HepG2 (cell line): ENCODE data around the gene SPG7. TPM values are rescaled to one million over a fixed set of nuclear protein-coding genes. Genes with fewer than 3 reads are reported as not detected.

ENCODE experiments used
- ATAC-seq: fragments of 200-7000 bp; cut with Tn5 transposase; 3 replicates; pipeline ENCODE4 v1.9.1; 2020; ENCODE audit warnings: mild to moderate bottlenecking, moderate library complexity
- BruUV-seq: library from RNA; stranded (reverse); fragments of 400-500 nt; replicated peaks from 2 replicates; lab custom pipeline; 2021; lab: Mats Ljungman, UMichigan
- CTCF ChIA-PET: fragments of 300-600 bp; formaldehyde crosslinking; extraction: SDS; loops from one replicate; lab custom pipeline; 2021; ENCODE audit warnings: low total read pairs, inconsistent platforms, low intra/inter-chr PET ratio; lab: Yijun Ruan, JAX
- POLR2A ChIA-PET: fragments of 350-600 bp; sonication (Branson Sonifier 250); formaldehyde crosslinking; loops from one replicate; lab custom pipeline; 2020; ENCODE audit warnings: antibody characterized with exemption, inconsistent platforms; lab: Yijun Ruan, JAX
- DNase-seq: peaks from one replicate; pipeline ENCODE4 v3.0.0-alpha.2; 2015; ENCODE audit warnings: low spot score
- FAIRE-seq: peaks from 3 replicates; lab custom pipeline; 2011; peaks lifted over from hg19 to GRCh38; lab: Jason Lieb, UNC
- H2AFZ ChIP-seq: one replicate; pipeline ENCODE4 v1.6.1; 2011; ENCODE audit warnings: low read length, inconsistent platforms
- H3K27ac ChIP-seq: fragments of 300-600 bp; 3 replicates; pipeline ENCODE4 v1.8.0; 2011; ENCODE audit warnings: mixed run types, mild to moderate bottlenecking, mixed read lengths, low read length, inconsistent platforms; ENCODE audit not compliant: insufficient read depth; ENCODE audit errors: extremely low read length
- H3K27me3 ChIP-seq, 2 experiments: fragments of 200-600 bp in 1 of 2; 2 replicates in 1 of 2; 3 replicates in 1 of 2; pipeline versions ENCODE4 v1.6.0 to v1.8.0; 2011; ENCODE audit warnings: low read length in 2 of 2, mild to moderate bottlenecking in 2 of 2, moderate library complexity in 2 of 2, inconsistent platforms in 1 of 2; ENCODE audit not compliant: insufficient read depth in 2 of 2, control insufficient read depth in 1 of 2
- H3K36me3 ChIP-seq, 2 experiments: fragments of 200-600 bp in 1 of 2; replicated peaks in 1 of 2; 2 replicates in 1 of 2; 3 replicates in 1 of 2; pipeline versions ENCODE4 v1.5.1 to v1.8.0; 2011; ENCODE audit warnings: low read length in 2 of 2, inconsistent platforms in 1 of 2; ENCODE audit not compliant: insufficient read depth in 2 of 2, control insufficient read depth in 1 of 2
- H3K4me1 ChIP-seq: 2 replicates; pipeline ENCODE4 v1.5.1; 2012; ENCODE audit warnings: low read length, inconsistent platforms; ENCODE audit not compliant: insufficient read depth
- H3K4me2 ChIP-seq: 2 replicates; pipeline ENCODE4 v1.6.0; 2011; ENCODE audit warnings: low read depth, low read length, inconsistent platforms
- H3K4me3 ChIP-seq, 3 experiments: fragments of 200-600 bp in 1 of 3; sonication (generic), shearing (Covaris generic) in 1 of 3; replicated peaks in 1 of 3; 2 replicates each; pipeline ENCODE4 v1.5.1; 2011 to 2016; ENCODE audit warnings: low read length in 3 of 3, inconsistent platforms in 2 of 3, low read depth in 2 of 3, mild to moderate bottlenecking in 2 of 3, control low read depth in 1 of 3, mixed read lengths in 1 of 3; ENCODE audit not compliant: insufficient read depth in 1 of 3
- H3K79me2 ChIP-seq: one replicate; pipeline ENCODE4 v1.6.1; 2011; ENCODE audit warnings: low read length, inconsistent platforms; ENCODE audit not compliant: insufficient read depth
- H3K9ac ChIP-seq: 2 replicates; pipeline ENCODE4 v1.6.0; 2011; ENCODE audit warnings: mild to moderate bottlenecking, low read depth, low read length, inconsistent platforms; ENCODE audit not compliant: insufficient read depth
- H3K9me3 ChIP-seq: 2 replicates; pipeline ENCODE4 v1.5.1; 2012; ENCODE audit warnings: mild to moderate bottlenecking, low read length
- H4K20me1 ChIP-seq: 2 replicates; pipeline ENCODE4 v1.6.0; 2011; ENCODE audit warnings: inconsistent platforms, mild to moderate bottlenecking, low read length, moderate library complexity; ENCODE audit not compliant: insufficient read depth
- AGO2 ChIP-seq: fragments of 200-400 bp; formaldehyde crosslinking; optimal IDR thresholded peaks from 2 replicates; pipeline ENCODE3; 2017; ENCODE audit warnings: mild to moderate bottlenecking, low read depth, low read length, moderate library complexity
- CHCHD3 ChIP-seq: sonication (generic); formaldehyde crosslinking; IDR thresholded peaks from 2 replicates; pipeline ENCODE4 v1.8.0; 2022; ENCODE audit warnings: mild to moderate bottlenecking, missing genetic modification reagents, moderate library complexity
- CTCF ChIP-seq: sonication (generic); formaldehyde crosslinking; IDR thresholded peaks from 2 replicates; pipeline ENCODE4 v1.5.0; 2020; ENCODE audit warnings: mild to moderate bottlenecking, missing genetic modification reagents, moderate library complexity
- EHMT2 ChIP-seq: fragments of 200-600 bp; sonication (generic); IDR thresholded peaks from 2 replicates; pipeline ENCODE4 v1.7.0; 2017; ENCODE audit warnings: antibody characterized with exemption, low read depth, low read length, borderline replicate concordance
- FOXA3 ChIP-seq: IDR thresholded peaks from 2 replicates; pipeline ENCODE4 v1.6.1; 2016; ENCODE audit warnings: missing genetic modification reagents, missing compliant biosample characterization
- KDM2A ChIP-seq: sonication (generic); formaldehyde crosslinking; IDR thresholded peaks from 2 replicates; pipeline ENCODE4 v1.4.0; 2020; ENCODE audit warnings: low read depth, missing genetic modification reagents, borderline replicate concordance
- RFXAP ChIP-seq: sonication (generic); formaldehyde crosslinking; IDR thresholded peaks from 2 replicates; pipeline ENCODE4 v1.4.0; 2020; ENCODE audit warnings: missing genetic modification reagents, borderline replicate concordance
- SIX4 ChIP-seq: sonication (generic); formaldehyde crosslinking; IDR thresholded peaks from 2 replicates; pipeline ENCODE4 v1.4.0; 2020; ENCODE audit warnings: missing genetic modification reagents
- ZC3H13 ChIP-seq: sonication (generic); formaldehyde crosslinking; IDR thresholded peaks from 2 replicates; pipeline ENCODE4 v1.8.1; 2023; ENCODE audit warnings: mild to moderate bottlenecking, missing genetic modification reagents, moderate library complexity
- ZFP36L1 ChIP-seq: sonication (generic); formaldehyde crosslinking; IDR thresholded peaks from 2 replicates; pipeline ENCODE4 v1.8.0; 2022; ENCODE audit warnings: mild to moderate bottlenecking, missing genetic modification reagents, moderate library complexity
- ZNF263 ChIP-seq: sonication (generic); formaldehyde crosslinking; IDR thresholded peaks from 2 replicates; pipeline ENCODE4 v1.4.0; 2020; ENCODE audit warnings: missing genetic modification reagents
- ZNF564 ChIP-seq: sonication (generic); formaldehyde crosslinking; IDR thresholded peaks from 2 replicates; pipeline ENCODE4 v1.8.1; 2023; ENCODE audit warnings: mild to moderate bottlenecking, missing genetic modification reagents
- ZNF672 ChIP-seq: sonication (generic); formaldehyde crosslinking; IDR thresholded peaks from 2 replicates; pipeline ENCODE4 v1.8.1; 2022; ENCODE audit warnings: missing genetic modification reagents
- ZNF720 ChIP-seq: sonication (generic); formaldehyde crosslinking; IDR thresholded peaks from 2 replicates; pipeline ENCODE4 v1.4.0; 2020; ENCODE audit warnings: missing genetic modification reagents
- ZSCAN30 ChIP-seq: sonication (generic); formaldehyde crosslinking; IDR thresholded peaks from 2 replicates; pipeline ENCODE4 v1.5.0; 2020; ENCODE audit warnings: mild to moderate bottlenecking, missing genetic modification reagents
- WGBS: methylation state at CpG from one replicate; pipeline ENCODE4 v1.1.6; 2017; ENCODE audit warnings: low lambda C conversion rate; 5-methylcytosine and 5-hydroxymethylcytosine counted together
- in situ Hi-C: cut with HindIII; loops from 2 replicates; pipeline ENCODE4 v1.10.0; 2017; ENCODE audit warnings: low pct_unique_long_range_greater_than_20kb; ENCODE audit not compliant: extremely low pct_ligation_motif_present
- intact Hi-C: fragments of 100-400 bp; cut with micrococcal nuclease; formaldehyde crosslinking; loops from one replicate; pipeline ENCODE4 v1.10.0; 2022; ENCODE audit not compliant: unreplicated experiment
- polyA plus RNA-seq, 8 experiments: library from polyadenylated mRNA; depleted of rRNA in 3 of 8; stranded (reverse) in 7 of 8; unstranded in 1 of 8; fragments of >200 nt; fragmentation: Illumina TruSeq in 4 of 8; extraction: Trizol in 4 of 8; gene quantifications; 2 replicates each; pipeline versions ENCODE4 v1.2.1 to v1.2.3, GENCODE V29; 2011 to 2016; ENCODE audit warnings: low read depth in 4 of 8, missing spikeins in 1 of 8, mixed read lengths in 1 of 8; ENCODE audit not compliant: insufficient read depth in 1 of 8
- total RNA-seq, 5 experiments: library from RNA; depleted of rRNA; stranded (reverse); fragments of >200 nt; fragmentation: Illumina TruSeq; extraction: Trizol; gene quantifications; 2 replicates each; pipeline ENCODE4 v1.2.3, GENCODE V29; 2016; ENCODE audit warnings: low read depth in 1 of 5
- TF ChIP-seq, protein P1 (sequence below): IDR thresholded peaks from 2 replicates; pipeline ENCODE4 v1.6.1; 2016; ENCODE audit warnings: low read depth
- TF ChIP-seq, protein P2 (sequence below): sonication (generic); formaldehyde crosslinking; IDR thresholded peaks from 2 replicates; pipeline ENCODE4 v1.5.1; 2020; ENCODE audit warnings: missing genetic modification reagents, mild to moderate bottlenecking, borderline replicate concordance

Gene SPG7
- total and polyA plus RNA-seq, 2 of the 13 experiments (the other 11 are each of a cell fraction or from before 2014, with no cell fraction given): 66.0 to 136 TPM

DNA sequence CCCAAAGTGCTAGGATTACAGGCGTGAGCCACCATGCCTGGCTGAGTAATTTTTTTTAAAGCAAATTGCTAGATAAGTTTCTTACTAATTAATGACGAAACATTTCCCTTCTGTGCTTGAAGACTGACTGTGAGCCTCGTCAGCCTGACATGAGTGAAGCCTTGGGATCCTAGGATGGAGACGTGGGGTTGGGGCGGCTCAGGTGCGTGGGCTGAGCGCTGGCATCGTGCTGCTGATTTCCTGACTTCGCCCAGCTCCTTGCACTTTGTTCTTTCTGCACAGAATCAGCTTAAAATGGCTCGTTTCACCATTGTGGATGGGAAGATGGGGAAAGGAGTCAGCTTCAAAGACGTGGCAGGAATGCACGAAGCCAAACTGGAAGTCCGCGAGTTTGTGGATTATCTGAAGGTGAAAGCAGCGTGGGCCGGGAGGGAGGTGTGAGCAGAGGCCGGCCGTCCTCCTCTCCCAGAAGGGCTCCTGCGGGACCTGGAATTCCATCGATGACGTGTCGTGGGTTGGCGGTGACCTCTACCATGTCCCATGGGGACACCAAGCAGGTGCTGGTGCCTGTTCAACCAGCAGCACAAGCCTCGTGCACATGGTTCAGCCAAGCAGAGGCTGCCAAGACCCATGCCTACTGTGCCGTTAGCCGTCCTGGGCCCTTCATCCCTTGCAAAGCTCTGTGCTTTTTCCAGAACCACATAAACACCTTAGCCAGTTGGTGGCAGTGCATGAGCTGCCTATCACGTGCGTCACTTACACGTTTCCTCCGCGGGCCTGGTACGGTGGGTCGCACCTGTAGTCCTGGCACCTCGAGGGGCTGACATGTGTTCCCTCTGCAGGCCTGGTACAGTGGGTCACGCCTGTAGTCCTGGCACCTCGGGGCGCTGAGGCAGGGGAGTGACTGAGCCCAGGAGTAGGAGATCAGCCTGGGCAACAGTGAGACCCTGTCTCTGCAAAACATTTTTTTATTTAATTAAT is 22.5 kb downstream of the SPG7 start:
- Histone ChIP-seq H3K4me3 (no peak overlapping the region), H3K79me2 (no peaks in the 10 kb centered on the region), H3K9me3 (no peaks in the 10 kb centered on the region), H3K4me2 (no peak overlapping the region), H3K36me3 (peaks cover 59 to 85% of the 10 kb centered on the region in 2 experiments), H4K20me1 (0 out of 2 replicates have a peak, but pooled peaks cover 3% of the 10 kb centered on the region), H2AFZ (no peak overlapping the region), H3K27ac (no peak overlapping the region), H3K4me1 (0 out of 2 replicates have a peak, but pooled peaks cover 4% of the 10 kb centered on the region), H3K27me3 (no peaks in the 10 kb centered on the region), H3K9ac (no peak overlapping the region)
- no TSS peak for BruUV-seq
- intact Hi-C loops: no loop called here
- in situ Hi-C loops: no loop called here
- FAIRE-seq (no peak), ATAC-seq (no peak), DNase-seq (no peak)
- ChIA-PET CTCF (no interaction called here), POLR2A (interaction anchor here (2.2 kb wide), 1 partner anchor 22 kb away, joined by 5 read pairs; the partner anchor contains the start of gene SPG7)
- 96% methylated on average over 35 of the region's 37 CpGs for WGBS
- TF ChIP-seq EHMT2: no peak
- TF ChIP-seq ZNF720 (CRISPR knock-in tag): no peak
- TF ChIP-seq FOXA3: no peak
- TF ChIP-seq ZSCAN30 (CRISPR knock-in tag): no peak
- TF ChIP-seq ZFP36L1 (CRISPR knock-in tag): no peak
- TF ChIP-seq, protein P1, sequence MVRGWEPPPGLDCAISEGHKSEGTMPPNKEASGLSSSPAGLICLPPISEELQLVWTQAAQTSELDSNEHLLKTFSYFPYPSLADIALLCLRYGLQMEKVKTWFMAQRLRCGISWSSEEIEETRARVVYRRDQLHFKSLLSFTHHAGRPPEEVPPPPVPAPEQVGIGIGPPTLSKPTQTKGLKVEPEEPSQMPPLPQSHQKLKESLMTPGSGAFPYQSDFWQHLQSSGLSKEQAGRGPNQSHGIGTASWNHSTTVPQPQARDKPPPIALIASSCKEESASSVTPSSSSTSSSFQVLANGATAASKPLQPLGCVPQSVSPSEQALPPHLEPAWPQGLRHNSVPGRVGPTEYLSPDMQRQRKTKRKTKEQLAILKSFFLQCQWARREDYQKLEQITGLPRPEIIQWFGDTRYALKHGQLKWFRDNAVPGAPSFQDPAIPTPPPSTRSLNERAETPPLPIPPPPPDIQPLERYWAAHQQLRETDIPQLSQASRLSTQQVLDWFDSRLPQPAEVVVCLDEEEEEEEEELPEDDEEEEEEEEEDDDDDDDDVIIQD (CRISPR knock-in tag): no peak
- TF ChIP-seq, protein P2, sequence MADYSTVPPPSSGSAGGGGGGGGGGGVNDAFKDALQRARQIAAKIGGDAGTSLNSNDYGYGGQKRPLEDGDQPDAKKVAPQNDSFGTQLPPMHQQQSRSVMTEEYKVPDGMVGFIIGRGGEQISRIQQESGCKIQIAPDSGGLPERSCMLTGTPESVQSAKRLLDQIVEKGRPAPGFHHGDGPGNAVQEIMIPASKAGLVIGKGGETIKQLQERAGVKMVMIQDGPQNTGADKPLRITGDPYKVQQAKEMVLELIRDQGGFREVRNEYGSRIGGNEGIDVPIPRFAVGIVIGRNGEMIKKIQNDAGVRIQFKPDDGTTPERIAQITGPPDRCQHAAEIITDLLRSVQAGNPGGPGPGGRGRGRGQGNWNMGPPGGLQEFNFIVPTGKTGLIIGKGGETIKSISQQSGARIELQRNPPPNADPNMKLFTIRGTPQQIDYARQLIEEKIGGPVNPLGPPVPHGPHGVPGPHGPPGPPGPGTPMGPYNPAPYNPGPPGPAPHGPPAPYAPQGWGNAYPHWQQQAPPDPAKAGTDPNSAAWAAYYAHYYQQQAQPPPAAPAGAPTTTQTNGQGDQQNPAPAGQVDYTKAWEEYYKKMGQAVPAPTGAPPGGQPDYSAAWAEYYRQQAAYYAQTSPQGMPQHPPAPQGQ: 0 out of 2 replicates have a peak, but pooled peaks have one; percentile 48
- peak; percentile 75 for TF ChIP-seq ZC3H13 (CRISPR knock-in tag)
- TF ChIP-seq SIX4 (CRISPR knock-in tag): no peak
- TF ChIP-seq AGO2: peak; percentile 75
- TF ChIP-seq ZNF564: no peak
- 0 out of 2 replicates have a peak, but pooled peaks have one; percentile 19 for TF ChIP-seq ZNF263
- peak; percentile 48 for TF ChIP-seq CTCF
- TF ChIP-seq CHCHD3 (CRISPR knock-in tag): 0 out of 2 replicates have a peak, but pooled peaks have one; percentile 48
- 0 out of 2 replicates have a peak, but pooled peaks have one; percentile 47 for TF ChIP-seq KDM2A (CRISPR knock-in tag)
- TF ChIP-seq RFXAP (CRISPR knock-in tag): 0 out of 2 replicates have a peak, but pooled peaks have one; percentile 54
- peak; percentile 96 for TF ChIP-seq ZNF672 (CRISPR knock-in tag)
